ENCODE results near the gene SLC27A5. TPM values are rescaled to one million over a fixed set of nuclear protein-coding genes. Genes with fewer than 3 reads are reported as not detected.
A peak's percentile ranks its signal among the peaks of the same experiment; 100 is the strongest.

SLC27A5 gene
- total and polyA plus RNA-seq, 2 of the 13 experiments (the other 11 are each of a cell fraction or from before 2014, with no cell fraction given), result 30.3 to 40.2 TPM

DNA sequence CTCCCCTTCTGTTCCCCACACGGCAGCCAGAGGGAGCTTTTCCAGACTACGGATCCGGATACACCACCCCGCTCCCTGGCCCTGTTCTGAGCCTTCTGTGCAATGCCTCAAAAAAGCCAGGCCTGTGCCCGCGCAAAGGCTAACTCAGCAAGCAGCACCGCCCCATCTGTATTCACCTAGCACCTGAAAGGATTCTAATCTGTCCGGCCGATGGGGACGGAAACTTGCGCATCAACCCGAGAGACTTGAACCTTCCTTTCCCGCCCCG is 7.2 kb upstream of the SLC27A5 start (continued):
- 0 out of 2 replicates have a peak, but pooled peaks have one; percentile 41 for TF ChIP-seq TEAD2 (CRISPR knock-in tag; IDR thresholded peaks at IDR 0.05)
- peak; percentile 41 for TF ChIP-seq TAF15 (IDR thresholded peaks at IDR 0.05; ENCODE audit: low read depth, low read length, poor library complexity, severe bottlenecking)
- TF ChIP-seq ZNF567 (CRISPR knock-in tag; IDR thresholded peaks at IDR 0.05; ENCODE audit: borderline replicate concordance), result 0 out of 2 replicates have a peak, but pooled peaks have one; percentile 1
- peak; percentile 47 for TF ChIP-seq SMC3 (IDR thresholded peaks at IDR 0.05; ENCODE audit: low read length)
- TF ChIP-seq NR0B2 (CRISPR knock-in tag; IDR thresholded peaks at IDR 0.05), result no peak
- no peak for TF ChIP-seq NCOA5 (CRISPR knock-in tag; IDR thresholded peaks at IDR 0.05)
- TF ChIP-seq E2F2 (CRISPR knock-in tag; IDR thresholded peaks at IDR 0.05; ENCODE audit: borderline replicate concordance), result no peak
- TF ChIP-seq PBX3 (CRISPR knock-in tag; IDR thresholded peaks at IDR 0.05; ENCODE audit: borderline replicate concordance), result no peak
- no peak for TF ChIP-seq ZNF761 (CRISPR knock-in tag; conservative IDR thresholded peaks at IDR 0.05)
- TF ChIP-seq ZNF646 (CRISPR knock-in tag; IDR thresholded peaks at IDR 0.05), result no peak
- TF ChIP-seq SOX13 (IDR thresholded peaks at IDR 0.05), result no peak
- TF ChIP-seq SOX13 (CRISPR knock-in tag; conservative IDR thresholded peaks at IDR 0.05 in 1 of 2, IDR thresholded peaks at IDR 0.05 in 1 of 2), result no peak
- TF ChIP-seq ZBTB7A (CRISPR knock-in tag; IDR thresholded peaks at IDR 0.05), result no peak; the same call in 1 of the 2 replicates
- TF ChIP-seq MTF1 (CRISPR knock-in tag; IDR thresholded peaks at IDR 0.05), result 0 out of 2 replicates have a peak, but pooled peaks have one; percentile 26
- TF ChIP-seq PHF5A (CRISPR knock-in tag; IDR thresholded peaks at IDR 0.05; ENCODE audit: low read depth, unreplicated experiment), result no peak
- no peak for TF ChIP-seq IKZF1 (IDR thresholded peaks at IDR 0.05)
- no peak for TF ChIP-seq NBN (conservative IDR thresholded peaks at IDR 0.05)
- TF ChIP-seq AGO1 (IDR thresholded peaks at IDR 0.05; ENCODE audit: low read depth, low read length, poor library complexity, severe bottlenecking), result no peak
- no peak for TF ChIP-seq STAT6 (CRISPR knock-in tag; IDR thresholded peaks at IDR 0.05; ENCODE audit: borderline replicate concordance)

Data from HepG2 (cell line).